HG03442 (cell line): ENCODE results near the gene GALR2.

Experiments used
- ATAC-seq: cut with Tn5 transposase; IDR thresholded peaks from one replicate; pipeline ENCODE4 v1.9.1; 2021; ENCODE audit warnings: mild to moderate bottlenecking, moderate library complexity; ENCODE audit not compliant: unreplicated experiment

Gene GALR2

DNA sequence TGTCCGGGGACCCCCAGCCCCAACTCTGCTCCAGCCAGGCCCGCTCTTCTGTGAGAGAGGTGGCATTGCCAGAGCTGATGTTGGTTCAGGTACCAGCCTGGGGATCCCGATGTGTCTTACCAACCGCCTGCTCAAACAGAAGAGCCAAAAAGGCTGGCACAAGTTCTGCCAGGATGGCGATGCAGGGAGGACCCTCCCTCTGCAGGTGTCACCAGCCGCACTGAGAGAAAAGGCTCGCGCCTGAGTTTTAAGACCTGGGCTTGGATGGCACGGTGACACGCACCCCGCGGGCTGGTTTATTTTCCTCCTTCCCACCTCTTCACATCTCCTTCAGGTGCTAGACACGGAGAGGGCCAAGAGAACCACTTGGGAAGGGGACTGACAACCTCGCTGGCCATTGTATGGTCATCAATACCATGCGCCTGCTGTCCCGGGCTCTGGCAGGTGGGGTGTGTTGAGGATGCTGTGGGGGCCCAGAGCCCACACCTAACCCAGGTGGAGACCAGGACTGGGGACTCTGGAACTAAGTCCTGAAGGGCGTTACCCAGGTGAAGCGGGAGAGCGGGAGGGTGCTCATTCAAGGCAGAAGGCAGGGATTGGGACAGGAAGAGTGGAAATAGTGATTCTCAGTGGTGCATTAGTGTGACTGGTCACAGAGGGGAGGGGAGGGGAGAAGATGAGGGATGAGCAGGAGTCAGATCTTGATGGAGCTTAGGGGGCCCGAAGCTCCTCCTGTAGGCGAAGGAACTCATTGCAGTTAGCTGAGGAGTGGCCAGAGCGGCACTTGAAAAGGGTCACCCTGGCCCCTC, 50.2 kb downstream of the GALR2 start:
- no peak for ATAC-seq

DNA sequence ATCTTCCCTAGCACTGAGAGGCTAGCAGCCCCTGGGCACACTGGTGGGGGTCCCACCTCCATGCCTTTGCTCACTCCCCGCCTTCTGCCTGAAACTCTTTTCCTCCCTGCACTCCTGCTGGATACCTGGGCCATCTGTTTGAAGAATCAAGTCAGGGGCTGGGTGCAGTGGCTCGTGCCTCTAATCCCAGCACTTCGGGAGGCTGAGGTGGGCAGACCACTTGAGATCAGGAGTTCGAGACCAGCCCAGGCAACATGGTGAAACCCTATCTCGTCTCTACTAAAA, 50.8 kb downstream of the GALR2 start:
- ATAC-seq: no peak

DNA sequence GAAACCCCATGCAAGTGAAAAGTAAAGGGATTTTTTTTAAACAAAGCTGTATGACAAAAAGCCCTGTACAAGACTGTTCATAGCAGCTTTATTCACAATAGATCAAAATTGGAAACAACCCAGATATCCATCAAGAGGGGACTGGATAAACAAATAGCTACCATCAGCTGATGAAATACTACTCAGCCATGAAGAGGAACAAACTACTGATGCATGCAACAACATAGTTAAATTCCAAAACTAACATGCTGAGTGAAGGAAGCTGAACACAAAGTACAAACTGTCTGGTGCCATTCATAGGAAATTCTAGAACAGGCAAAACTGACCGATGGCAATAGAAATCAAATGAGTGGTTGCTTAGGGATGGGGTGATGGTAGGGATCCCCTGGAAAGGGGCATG, 51.3 kb downstream of the GALR2 start:
- no peak for ATAC-seq
